CD14-positive monocyte (primary cell): ENCODE data around the gene FBXL22. TPM values are rescaled to one million over a fixed set of nuclear protein-coding genes. Genes with fewer than 3 reads are reported as not detected.

Experiments
- DNase-seq, 3 donors: peaks; one replicate each; pipeline ENCODE4 v3.0.0-alpha.2; 2011 to 2022
- H2AFZ ChIP-seq: 2 replicates; pipeline ENCODE4 v1.6.0; 2012; ENCODE audit warnings: mild to moderate bottlenecking, low read depth, low read length, inconsistent platforms; ENCODE audit not compliant: insufficient read depth, poor library complexity, severe bottlenecking
- H3K27ac ChIP-seq, 2 donors: 1 replicate in 1 of 2; 2 replicates in 1 of 2; pipeline ENCODE4 v1.5.1; 2012 to 2013; ENCODE audit warnings: low read length in 2 of 2, control low read depth in 1 of 2, inconsistent platforms in 1 of 2, low read depth in 1 of 2, mild to moderate bottlenecking in 1 of 2
- H3K27me3 ChIP-seq, 2 donors: one replicate each; pipeline versions ENCODE4 v1.6.0 to v1.6.1; 2011 to 2013; ENCODE audit warnings: low read length in 2 of 2; ENCODE audit not compliant: control insufficient read depth in 2 of 2, insufficient read depth in 2 of 2
- H3K36me3 ChIP-seq, 2 donors: replicated peaks in 1 of 2; 1 replicate in 1 of 2; 2 replicates in 1 of 2; pipeline versions ENCODE4 v1.5.1 to v1.6.1; 2012 to 2013; ENCODE audit warnings: low read length in 2 of 2, control low read depth in 1 of 2, inconsistent platforms in 1 of 2, mild to moderate bottlenecking in 1 of 2; ENCODE audit not compliant: insufficient read depth in 2 of 2, control insufficient read depth in 1 of 2
- H3K4me1 ChIP-seq, 2 donors: 1 replicate in 1 of 2; 2 replicates in 1 of 2; pipeline versions ENCODE4 v1.5.1 to v1.6.1; 2012 to 2013; ENCODE audit warnings: low read length in 2 of 2, control low read depth in 1 of 2, inconsistent platforms in 1 of 2, mild to moderate bottlenecking in 1 of 2, moderate library complexity in 1 of 2; ENCODE audit not compliant: insufficient read depth in 2 of 2, control insufficient read depth in 1 of 2
- H3K4me2 ChIP-seq: replicated peaks from 2 replicates; pipeline ENCODE3; 2012; ENCODE audit warnings: low read length, moderate library complexity, mild to moderate bottlenecking; ENCODE audit not compliant: poor library complexity, severe bottlenecking; ENCODE audit errors: extremely low read depth
- H3K4me3 ChIP-seq, 3 experiments: fragments of 200-600 bp in 1 of 3; sonication (generic) in 1 of 3; replicated peaks in 1 of 3; 1 replicate in 2 of 3; 2 replicates in 1 of 3; pipeline ENCODE4 v1.5.1; 2011 to 2013; ENCODE audit warnings: low read length in 3 of 3, mild to moderate bottlenecking in 3 of 3, control low read depth in 2 of 3, low read depth in 2 of 3, inconsistent platforms in 1 of 3, moderate library complexity in 1 of 3
- H3K79me2 ChIP-seq: 2 replicates; pipeline ENCODE4 v1.6.0; 2012; ENCODE audit warnings: mild to moderate bottlenecking, control low read depth, inconsistent platforms, low read length, moderate library complexity; ENCODE audit not compliant: insufficient read depth
- H3K9ac ChIP-seq: 2 replicates; pipeline ENCODE4 v1.6.0; 2017; ENCODE audit warnings: low read length, mild to moderate bottlenecking; ENCODE audit not compliant: insufficient read depth, poor library complexity, severe bottlenecking
- H3K9me3 ChIP-seq, 2 donors: replicated peaks in 1 of 2; 1 replicate in 1 of 2; 2 replicates in 1 of 2; pipeline versions ENCODE4 v1.5.1 to v1.6.1; 2012 to 2013; ENCODE audit warnings: low read length in 2 of 2, control low read depth in 1 of 2; ENCODE audit not compliant: control insufficient read depth in 1 of 2, insufficient read depth in 1 of 2
- H4K20me1 ChIP-seq: 2 replicates; pipeline ENCODE4 v1.6.0; 2012; ENCODE audit warnings: mild to moderate bottlenecking, low read length, control low read depth, moderate library complexity; ENCODE audit not compliant: insufficient read depth
- H3K27ac Mint-ChIP-seq, 7 donors: one replicate each; pipeline ENCODE4 v1.8.0; 2020; ENCODE audit warnings: mild to moderate bottlenecking in 7 of 7, mixed read lengths in 7 of 7, moderate library complexity in 6 of 7, inconsistent platforms in 2 of 7
- H3K27me3 Mint-ChIP-seq, 3 donors: one replicate each; pipeline ENCODE4 v1.8.0; 2021 to 2022; ENCODE audit warnings: low read depth in 3 of 3, mild to moderate bottlenecking in 3 of 3, mixed read lengths in 3 of 3, moderate library complexity in 3 of 3, inconsistent platforms in 1 of 3
- H3K36me3 Mint-ChIP-seq, 2 donors: one replicate each; pipeline ENCODE4 v1.8.0; 2020; ENCODE audit warnings: mixed read lengths in 2 of 2, inconsistent platforms in 1 of 2, mild to moderate bottlenecking in 1 of 2
- H3K4me1 Mint-ChIP-seq: one replicate; pipeline ENCODE4 v1.8.0; 2020; ENCODE audit warnings: mild to moderate bottlenecking, mixed read lengths
- H3K4me3 Mint-ChIP-seq, 2 donors: one replicate each; pipeline ENCODE4 v1.8.0; 2020; ENCODE audit warnings: mild to moderate bottlenecking in 2 of 2, mixed read lengths in 2 of 2, moderate library complexity in 1 of 2
- H3K9me3 Mint-ChIP-seq, 7 donors: one replicate each; pipeline ENCODE4 v1.8.0; 2020 to 2022; ENCODE audit warnings: mixed read lengths in 7 of 7, mild to moderate bottlenecking in 6 of 7, moderate library complexity in 6 of 7, inconsistent platforms in 2 of 7
- WGBS: methylation state at CpG from one replicate; pipeline ENCODE4 v1.1.5; 2013; ENCODE audit warnings: missing lambda C conversion rate; ENCODE audit not compliant: insufficient coverage; 5-methylcytosine and 5-hydroxymethylcytosine counted together
- intact Hi-C, 2 donors: fragments of 100-400 bp; cut with micrococcal nuclease; formaldehyde crosslinking; loops; one replicate each; pipeline versions ENCODE4 v1.15.0 to v1.15.1; 2023
- polyA plus RNA-seq, 3 donors: library from polyadenylated mRNA; depleted of rRNA in 1 of 3; unstranded in 2 of 3; stranded (reverse) in 1 of 3; fragments of 300-500 nt in 2 of 3; fragments of >200 nt in 1 of 3; fragmentation: Illumina TruSeq in 2 of 3; gene quantifications; 1 replicate in 2 of 3; 2 replicates in 1 of 3; pipeline ENCODE4 v1.2.3, GENCODE V29; 2012 to 2021
- TF ChIP-seq, protein P1 (sequence below): fragments of 200-600 bp; IDR thresholded peaks from one replicate; pipeline ENCODE4 v1.8.0; 2022; ENCODE audit warnings: antibody characterized with exemption, mild to moderate bottlenecking

FBXL22 gene
- polyA plus RNA-seq, 3 donors: 0.04 TPM; not detected in 2

DNA sequence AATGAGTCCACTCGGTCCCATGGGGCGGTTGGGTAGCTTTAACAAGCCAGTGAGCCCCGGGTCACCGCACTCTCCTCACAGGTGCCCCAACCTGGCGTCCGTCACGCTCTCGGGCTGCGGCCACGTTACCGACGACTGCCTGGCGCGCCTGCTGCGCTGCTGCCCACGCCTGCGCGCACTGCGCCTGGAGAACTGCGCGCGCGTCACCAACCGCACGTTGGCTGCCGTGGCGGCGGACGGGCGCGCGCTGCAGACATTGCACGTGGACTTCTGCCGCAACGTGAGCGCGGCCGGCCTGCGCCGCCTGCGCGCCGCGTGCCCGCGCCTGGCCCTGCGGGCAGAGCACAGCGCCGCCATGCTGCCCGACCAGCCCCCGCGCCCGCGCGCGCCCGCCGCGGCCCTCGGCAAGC is 3.4 kb downstream of the FBXL22 start:
- Histone ChIP-seq H3K9me3 (no peaks in the 10 kb centered on the region), H3K36me3 (no peaks in the 10 kb centered on the region), H4K20me1 (peaks cover 27% of the 10 kb centered on the region), H3K4me3 (peak overlapping the region; percentile 68 to 91 (median 91)), H3K27ac (peak overlapping the region in 1 of 2 donors; percentile 50), H2AFZ (peak overlapping the region; percentile 90), H3K27me3 (no peaks in the 10 kb centered on the region), H3K4me1 (peaks cover 29 to 44% of the 10 kb centered on the region in 2 donors), H3K9ac (peak overlapping the region; percentile 60), H3K4me2 (peak overlapping the region; percentile 89), H3K79me2 (no peaks in the 10 kb centered on the region)
- Mint-ChIP-seq H3K4me1 (peaks cover 44% of the 10 kb centered on the region), H3K36me3 (peaks cover 3 to 9% of the 10 kb centered on the region in 2 donors), H3K27me3 (peaks cover 2 to 11% (median 8%) of the 10 kb centered on the region in 3 donors), H3K9me3 (no peaks in the 10 kb centered on the region), H3K27ac (peak overlapping the region in 3 of 7 donors; percentile 42 to 71 (median 58)), H3K4me3 (peak overlapping the region; percentile 91 to 94)
- peak; percentile 88 to 92 (median 89) for DNase-seq
- under 1% methylated on average over 60 of the region's 60 CpGs for WGBS
- intact Hi-C loops: loop anchor here in 1 of 2 donors (5.0 kb wide), 1 partner anchor 782 kb away; the partner anchor contains the start of gene PCLAF
- TF ChIP-seq, protein P1, sequence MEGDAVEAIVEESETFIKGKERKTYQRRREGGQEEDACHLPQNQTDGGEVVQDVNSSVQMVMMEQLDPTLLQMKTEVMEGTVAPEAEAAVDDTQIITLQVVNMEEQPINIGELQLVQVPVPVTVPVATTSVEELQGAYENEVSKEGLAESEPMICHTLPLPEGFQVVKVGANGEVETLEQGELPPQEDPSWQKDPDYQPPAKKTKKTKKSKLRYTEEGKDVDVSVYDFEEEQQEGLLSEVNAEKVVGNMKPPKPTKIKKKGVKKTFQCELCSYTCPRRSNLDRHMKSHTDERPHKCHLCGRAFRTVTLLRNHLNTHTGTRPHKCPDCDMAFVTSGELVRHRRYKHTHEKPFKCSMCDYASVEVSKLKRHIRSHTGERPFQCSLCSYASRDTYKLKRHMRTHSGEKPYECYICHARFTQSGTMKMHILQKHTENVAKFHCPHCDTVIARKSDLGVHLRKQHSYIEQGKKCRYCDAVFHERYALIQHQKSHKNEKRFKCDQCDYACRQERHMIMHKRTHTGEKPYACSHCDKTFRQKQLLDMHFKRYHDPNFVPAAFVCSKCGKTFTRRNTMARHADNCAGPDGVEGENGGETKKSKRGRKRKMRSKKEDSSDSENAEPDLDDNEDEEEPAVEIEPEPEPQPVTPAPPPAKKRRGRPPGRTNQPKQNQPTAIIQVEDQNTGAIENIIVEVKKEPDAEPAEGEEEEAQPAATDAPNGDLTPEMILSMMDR: no peak

DNA sequence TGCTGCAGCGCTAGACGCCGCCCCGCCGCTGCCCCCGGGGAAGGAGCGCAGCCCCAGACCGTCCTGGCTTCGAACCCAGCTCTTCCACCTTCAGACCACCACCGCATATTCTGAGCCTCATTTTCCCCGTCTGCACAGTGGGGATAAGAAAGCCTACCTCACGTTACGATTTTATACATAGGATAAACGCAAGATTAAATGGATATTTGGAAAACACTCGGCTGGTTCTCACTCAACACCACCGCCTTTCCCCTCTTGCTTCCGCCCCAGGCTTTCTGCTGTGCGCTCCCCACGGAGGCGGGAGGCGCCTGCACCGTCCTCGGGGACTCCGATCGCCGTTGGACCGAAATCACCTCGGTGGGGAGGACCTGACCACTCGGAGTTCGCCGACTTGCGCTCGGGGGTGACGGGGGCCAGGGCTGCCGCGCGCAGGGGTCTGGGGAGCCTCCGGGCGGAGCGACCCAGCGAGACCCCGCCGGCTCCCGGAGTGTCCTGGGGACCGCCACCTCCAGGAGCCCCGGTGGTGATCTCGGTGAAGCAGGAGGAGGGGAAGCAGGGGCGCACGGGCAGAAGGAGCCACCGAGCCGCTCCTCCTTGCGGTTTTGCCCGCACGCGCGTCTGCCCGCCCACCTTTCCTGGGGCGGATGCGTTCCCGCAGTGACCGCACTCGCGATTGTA is 4.0 kb downstream of the FBXL22 start:
- H3K27me3 ChIP-seq: no peaks in the 10 kb centered on the region
- intact Hi-C loops: loop anchor here in 1 of 2 donors (5.0 kb wide), 1 partner anchor 781 kb away; the partner anchor contains the start of gene PCLAF
- H3K36me3 Mint-ChIP-seq: peaks cover 3 to 9% of the 10 kb centered on the region in 2 donors
- H2AFZ ChIP-seq: peak overlapping the region; percentile 89
- DNase-seq: peak in 2 of 3 donors; percentile 19 to 23
- H3K9me3 ChIP-seq: no peaks in the 10 kb centered on the region
- H3K79me2 ChIP-seq: no peaks in the 10 kb centered on the region
- H3K9me3 Mint-ChIP-seq: no peaks in the 10 kb centered on the region
- H3K27ac ChIP-seq: peak overlapping the region; percentile 8 to 50
- WGBS: under 1% methylated on average over 40 of the region's 63 CpGs
- TF ChIP-seq, protein P1: no peak
- H3K4me2 ChIP-seq: peak overlapping the region; percentile 89
- peaks cover 44% of the 10 kb centered on the region for H3K4me1 Mint-ChIP-seq
- peak overlapping the region; percentile 60 for H3K9ac ChIP-seq
- peak overlapping the region; percentile 68 to 91 (median 91) for H3K4me3 ChIP-seq
- H4K20me1 ChIP-seq: peaks cover 24% of the 10 kb centered on the region
- peaks cover 2 to 10% (median 8%) of the 10 kb centered on the region in 3 donors for H3K27me3 Mint-ChIP-seq
- no peaks in the 10 kb centered on the region for H3K36me3 ChIP-seq
- peak overlapping the region in 5 of 7 donors; percentile 8 to 80 (median 71) for H3K27ac Mint-ChIP-seq
- peak overlapping the region; percentile 91 to 94 for H3K4me3 Mint-ChIP-seq
- H3K4me1 ChIP-seq: peaks cover 35 to 49% of the 10 kb centered on the region in 2 donors
